Fibroblast of pulmonary artery (primary cell): ENCODE data around the gene CPNE5.

ENCODE experiments used
- DNase-seq: peaks from one replicate; pipeline ENCODE4 v3.0.0-alpha.2; 2010; ENCODE audit warnings: low read depth
- H3K4me3 ChIP-seq: replicated peaks from 2 replicates; pipeline ENCODE4 v1.5.1; 2011; ENCODE audit warnings: low read depth, mild to moderate bottlenecking, control low read depth, low read length, moderate library complexity
- CTCF ChIP-seq: IDR thresholded peaks from 2 replicates; pipeline ENCODE4 v1.5.1; 2011; ENCODE audit warnings: mild to moderate bottlenecking, control low read depth, low read length, inconsistent platforms; ENCODE audit errors: missing control alignments

CPNE5 gene

GRCh38 chr6:36694616-36695015, 144.6 kb downstream of the CPNE5 start:
- no peak for DNase-seq
- TF ChIP-seq CTCF: no peak
- no peak overlapping the region for H3K4me3 ChIP-seq

- no peak overlapping the region for H3K4me3 ChIP-seq
- no peak for TF ChIP-seq CTCF
- DNase-seq: no peak
These were observed 146.2 kb downstream of the CPNE5 start for GRCh38 chr6:36692861-36693702.

DNA sequence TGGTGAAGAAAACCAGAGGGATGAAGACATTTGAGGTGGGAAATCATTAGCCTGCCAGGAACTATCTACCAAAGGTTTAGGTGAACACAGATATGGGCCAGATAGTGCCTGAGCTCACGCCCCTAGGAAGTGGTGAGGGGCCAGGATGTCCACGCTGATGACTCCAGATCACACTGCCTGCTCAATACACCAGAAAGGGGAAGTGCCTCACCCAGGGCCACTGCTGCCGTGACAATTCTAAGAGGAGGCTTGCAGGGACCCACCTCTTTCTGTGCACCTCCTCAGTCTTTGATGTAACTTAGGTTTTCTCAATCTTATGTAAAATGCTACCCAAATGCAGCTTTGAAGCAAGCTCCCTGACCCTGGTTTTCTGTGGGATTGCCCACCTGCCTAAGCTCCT, 147.0 kb downstream of the CPNE5 start:
- TF ChIP-seq CTCF: no peak
- DNase-seq: no peak
- H3K4me3 ChIP-seq: no peak overlapping the region

GRCh38 chr6:36691612-36692011, 147.6 kb downstream of the CPNE5 start:
- no peak overlapping the region for H3K4me3 ChIP-seq
- no peak for DNase-seq
- no peak for TF ChIP-seq CTCF

- no peak for DNase-seq
- no peak for TF ChIP-seq CTCF
- no peak overlapping the region for H3K4me3 ChIP-seq
These were observed 148.2 kb downstream of the CPNE5 start for GRCh38 chr6:36691011-36691410.
